Type B pancreatic cell (in vitro differentiated cells): ENCODE measurements around the gene DOCK1. TPM values are rescaled to one million over a fixed set of nuclear protein-coding genes. Genes with fewer than 3 reads are reported as not detected.

Experiments used
- DNase-seq: peaks from one replicate; pipeline ENCODE4 v3.0.0; 2021; ENCODE audit warnings: mixed read lengths; ENCODE audit not compliant: unreplicated experiment; ENCODE audit errors: extremely low spot score
- H3K27ac Mint-ChIP-seq: 2 replicates; pipeline ENCODE4 v1.8.0; 2021; ENCODE audit warnings: mild to moderate bottlenecking, mixed read lengths
- H3K27me3 Mint-ChIP-seq: 2 replicates; pipeline ENCODE4 v1.8.0; 2021; ENCODE audit warnings: mixed read lengths
- H3K36me3 Mint-ChIP-seq: 2 replicates; pipeline ENCODE4 v1.8.0; 2021; ENCODE audit warnings: mixed read lengths
- H3K4me1 Mint-ChIP-seq: one replicate; pipeline ENCODE4 v1.8.0; 2021; ENCODE audit warnings: mixed read lengths; ENCODE audit not compliant: unreplicated experiment
- H3K4me3 Mint-ChIP-seq: 2 replicates; pipeline ENCODE4 v1.8.0; 2021; ENCODE audit warnings: mild to moderate bottlenecking, mixed read lengths
- H3K9me3 Mint-ChIP-seq: 2 replicates; pipeline ENCODE4 v1.8.0; 2021; ENCODE audit warnings: mixed read lengths
- total RNA-seq: library from RNA; stranded (reverse); gene quantifications from 2 replicates; pipeline ENCODE4 v1.2.1, GENCODE V29; 2021; ENCODE audit warnings: low replicate concordance
- TF ChIP-seq, protein P1 (sequence below): fragments of 200-600 bp; sonication (generic); conservative IDR thresholded peaks from 2 replicates; pipeline ENCODE4 v1.5.0; 2021; ENCODE audit warnings: antibody characterized with exemption, mild to moderate bottlenecking

The DOCK1 gene
- total RNA-seq, 1 donor from 2014 or later, result 67.4 TPM

DNA sequence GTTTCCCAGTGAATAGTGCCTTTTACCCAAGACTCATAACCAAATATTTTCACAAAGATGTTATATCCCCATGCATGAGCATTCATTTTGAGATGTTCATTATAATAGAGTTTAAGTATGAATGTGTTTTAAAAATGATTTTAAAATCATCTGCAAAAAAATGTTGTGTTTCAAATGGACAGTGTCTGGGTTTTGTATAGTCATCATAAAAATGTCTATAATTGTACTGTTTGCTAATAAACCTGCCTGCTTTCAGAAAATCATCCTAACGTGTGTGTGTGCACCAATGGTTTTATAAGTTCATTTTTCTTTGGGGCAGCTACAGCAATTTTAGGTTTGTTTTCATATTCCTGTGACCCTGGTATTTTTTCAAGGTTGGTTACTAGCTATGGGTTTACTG is 228.0 kb downstream of the DOCK1 start:
- Mint-ChIP-seq H3K9me3 (no peaks in the 10 kb centered on the region), H3K27me3 (no peaks in the 10 kb centered on the region), H3K4me3 (no peak overlapping the region), H3K27ac (no peak overlapping the region), H3K4me1 (no peaks in the 10 kb centered on the region), H3K36me3 (peaks cover 21% of the 10 kb centered on the region)
- TF ChIP-seq, protein P1, sequence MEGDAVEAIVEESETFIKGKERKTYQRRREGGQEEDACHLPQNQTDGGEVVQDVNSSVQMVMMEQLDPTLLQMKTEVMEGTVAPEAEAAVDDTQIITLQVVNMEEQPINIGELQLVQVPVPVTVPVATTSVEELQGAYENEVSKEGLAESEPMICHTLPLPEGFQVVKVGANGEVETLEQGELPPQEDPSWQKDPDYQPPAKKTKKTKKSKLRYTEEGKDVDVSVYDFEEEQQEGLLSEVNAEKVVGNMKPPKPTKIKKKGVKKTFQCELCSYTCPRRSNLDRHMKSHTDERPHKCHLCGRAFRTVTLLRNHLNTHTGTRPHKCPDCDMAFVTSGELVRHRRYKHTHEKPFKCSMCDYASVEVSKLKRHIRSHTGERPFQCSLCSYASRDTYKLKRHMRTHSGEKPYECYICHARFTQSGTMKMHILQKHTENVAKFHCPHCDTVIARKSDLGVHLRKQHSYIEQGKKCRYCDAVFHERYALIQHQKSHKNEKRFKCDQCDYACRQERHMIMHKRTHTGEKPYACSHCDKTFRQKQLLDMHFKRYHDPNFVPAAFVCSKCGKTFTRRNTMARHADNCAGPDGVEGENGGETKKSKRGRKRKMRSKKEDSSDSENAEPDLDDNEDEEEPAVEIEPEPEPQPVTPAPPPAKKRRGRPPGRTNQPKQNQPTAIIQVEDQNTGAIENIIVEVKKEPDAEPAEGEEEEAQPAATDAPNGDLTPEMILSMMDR, result no peak
- no peak for DNase-seq

DNA sequence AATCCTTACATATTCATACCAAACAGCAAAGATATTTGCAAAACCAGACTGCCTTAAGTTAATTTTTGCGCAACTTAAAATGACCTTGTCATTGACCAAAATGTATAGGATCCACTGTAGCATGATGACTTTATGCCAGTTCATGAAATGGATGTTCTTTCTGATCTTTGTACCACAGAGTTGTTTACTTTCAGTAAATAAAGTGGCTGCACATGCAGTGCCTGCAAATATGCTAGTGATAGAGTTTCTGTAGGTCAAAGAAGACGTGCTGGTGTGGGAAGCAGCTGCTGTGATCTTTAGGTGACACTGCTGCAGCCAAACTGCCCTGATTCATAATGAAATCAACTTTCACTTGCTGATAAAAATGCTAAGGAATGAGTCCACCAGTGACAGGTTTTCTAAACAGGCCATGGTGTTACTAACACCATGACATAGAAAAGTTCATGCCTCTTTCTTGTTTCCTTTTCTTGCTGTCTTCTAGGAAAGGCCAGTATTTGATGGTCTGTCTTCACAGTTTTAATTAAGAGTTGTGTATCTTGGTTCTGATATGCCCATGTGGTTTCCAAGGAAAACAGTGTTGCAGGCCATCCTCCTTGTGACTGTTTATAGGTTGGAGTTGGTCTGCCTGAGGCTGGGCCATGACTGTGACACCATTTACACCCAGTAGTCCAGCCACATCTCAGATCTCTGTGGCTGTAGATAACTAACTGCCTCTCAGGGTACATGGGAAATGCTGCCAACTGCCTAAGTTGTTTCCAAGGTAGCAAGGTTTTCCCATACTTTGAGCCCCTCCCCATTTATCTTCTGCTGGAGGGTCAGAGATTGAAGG is 228.7 kb downstream of the DOCK1 start:
- no peak for DNase-seq
- no peaks in the 10 kb centered on the region for H3K4me1 Mint-ChIP-seq
- peaks cover 19% of the 10 kb centered on the region for H3K36me3 Mint-ChIP-seq
- no peaks in the 10 kb centered on the region for H3K9me3 Mint-ChIP-seq
- no peaks in the 10 kb centered on the region for H3K27me3 Mint-ChIP-seq
- H3K4me3 Mint-ChIP-seq, result no peak overlapping the region
- H3K27ac Mint-ChIP-seq, result no peak overlapping the region
- TF ChIP-seq, protein P1, result no peak

DNA sequence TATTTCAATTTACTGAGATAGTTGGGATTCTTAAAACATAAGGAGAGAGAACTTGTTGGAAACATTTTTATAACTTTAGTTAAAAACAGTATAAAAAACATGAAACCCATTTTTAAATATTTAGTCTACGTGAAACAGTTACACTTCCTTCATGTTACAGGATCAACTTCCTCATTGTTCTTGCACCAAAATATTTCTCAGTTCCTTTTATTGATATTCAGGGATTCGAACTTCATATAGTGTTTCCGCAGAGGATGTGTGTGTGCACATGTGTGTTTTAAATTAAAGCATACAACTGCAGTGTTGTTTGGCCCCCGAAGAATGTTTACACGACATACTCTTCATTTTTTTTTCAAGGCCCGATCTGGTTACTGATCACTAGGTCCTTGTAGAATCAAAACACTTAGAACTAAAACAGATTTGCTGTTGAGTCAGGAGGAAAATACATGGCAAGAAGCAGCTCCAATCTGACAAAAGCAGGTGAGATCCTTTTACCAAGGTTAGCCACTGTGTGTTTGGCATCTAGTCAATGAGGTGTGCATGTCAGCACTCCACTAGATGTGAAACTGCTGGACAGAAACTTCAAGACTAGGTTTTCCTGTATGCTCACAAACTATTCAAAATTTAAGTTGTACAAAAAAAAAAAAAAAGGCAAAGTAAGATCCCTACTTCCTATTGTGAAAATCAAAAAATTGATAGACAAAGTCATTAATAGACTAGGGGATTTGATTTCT is 230.8 kb downstream of the DOCK1 start:
- Mint-ChIP-seq H3K9me3 (no peaks in the 10 kb centered on the region), H3K36me3 (peaks cover 22% of the 10 kb centered on the region), H3K4me3 (no peak overlapping the region), H3K27ac (no peak overlapping the region), H3K4me1 (no peaks in the 10 kb centered on the region), H3K27me3 (no peaks in the 10 kb centered on the region)
- TF ChIP-seq, protein P1, result no peak
- DNase-seq, result no peak

DNA sequence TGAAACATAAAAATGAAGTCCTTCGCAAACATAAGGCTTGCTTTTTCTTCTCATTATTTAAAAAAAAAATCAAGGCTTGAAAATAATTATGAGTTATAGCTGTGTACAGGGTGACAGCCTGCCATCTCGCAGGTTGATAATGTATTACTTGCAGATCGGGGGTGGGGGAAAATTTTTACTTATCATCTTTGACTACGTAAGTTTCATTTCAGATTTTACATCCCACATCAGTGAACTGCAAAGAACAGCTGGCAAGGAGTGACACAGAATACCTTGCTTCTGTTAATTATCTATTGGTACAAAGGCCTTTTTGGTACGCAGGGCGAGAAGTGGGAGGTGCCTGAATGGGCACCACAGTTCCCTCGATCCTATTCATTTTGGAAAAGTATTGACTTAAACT is 232.2 kb downstream of the DOCK1 start:
- Mint-ChIP-seq H3K36me3 (peaks cover 24% of the 10 kb centered on the region), H3K27ac (no peak overlapping the region), H3K9me3 (no peaks in the 10 kb centered on the region), H3K27me3 (no peaks in the 10 kb centered on the region), H3K4me3 (no peak overlapping the region), H3K4me1 (no peaks in the 10 kb centered on the region)
- DNase-seq, result no peak
- TF ChIP-seq, protein P1, result no peak

DNA sequence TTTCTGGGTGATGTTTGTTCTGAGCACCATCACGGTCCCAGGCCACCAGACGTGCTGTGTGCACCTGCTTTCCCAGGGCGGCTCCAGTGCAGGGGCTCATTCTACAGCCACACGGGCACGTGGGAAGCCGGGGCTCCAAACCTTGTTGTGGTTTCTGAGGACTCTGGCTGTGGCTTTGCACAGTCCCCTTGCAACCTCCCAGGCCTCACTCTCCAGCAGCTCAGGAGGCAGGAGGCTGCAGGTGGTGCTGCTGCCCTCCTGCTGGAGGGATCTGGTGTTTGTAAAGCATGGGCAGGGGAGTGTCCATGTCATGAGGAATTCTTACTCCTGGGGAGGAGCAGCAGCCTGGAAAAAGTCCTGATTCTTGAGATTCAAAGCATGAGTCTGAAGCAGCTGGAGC is 236.9 kb downstream of the DOCK1 start:
- Mint-ChIP-seq H3K27ac (no peak overlapping the region), H3K27me3 (no peaks in the 10 kb centered on the region), H3K4me3 (no peak overlapping the region), H3K4me1 (no peaks in the 10 kb centered on the region), H3K9me3 (no peaks in the 10 kb centered on the region), H3K36me3 (peaks cover 21% of the 10 kb centered on the region)
- DNase-seq, result no peak
- TF ChIP-seq, protein P1, result no peak
